ENCODE measurements around the gene WBP1.

The WBP1 gene

DNA sequence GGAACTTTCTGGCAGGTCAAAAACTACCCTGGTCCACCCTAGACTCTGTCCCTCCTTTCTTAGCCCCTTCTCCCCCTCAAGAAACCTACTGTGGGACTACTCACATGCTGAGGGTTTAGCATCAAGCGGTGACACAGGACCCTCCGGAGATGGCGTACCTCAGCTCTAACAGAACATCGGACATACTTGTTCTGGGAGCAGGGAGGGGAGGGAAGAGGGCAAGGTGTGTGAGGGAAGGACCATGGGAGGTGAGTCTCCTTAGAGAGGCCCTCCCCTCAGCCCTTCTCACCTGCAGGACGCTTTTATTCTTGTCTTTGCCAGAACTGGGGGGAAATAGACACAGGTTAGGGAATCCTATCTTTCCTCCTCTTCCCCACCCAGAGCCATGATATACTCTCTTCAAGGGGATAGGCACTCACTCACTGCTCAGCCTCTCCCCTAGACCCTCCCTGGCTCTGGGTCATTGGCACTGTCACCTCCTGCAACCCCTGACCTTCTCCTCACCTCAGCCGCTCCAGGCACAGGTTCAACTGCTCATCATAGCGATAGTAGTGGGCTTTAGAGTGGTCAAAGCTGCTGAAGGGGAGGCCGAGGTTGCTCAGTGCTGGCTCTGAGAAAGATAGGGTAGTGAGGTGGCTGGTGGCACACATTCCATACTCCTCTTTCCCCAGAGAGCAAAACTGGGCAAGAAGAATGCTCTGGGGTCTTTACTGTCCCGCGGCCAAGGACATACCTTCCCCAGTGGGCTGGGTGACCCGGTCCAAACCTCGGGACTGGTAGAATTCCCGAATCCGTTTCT lies 47.4 kb downstream of the WBP1 start:
- no peak for DNase-seq

DNA sequence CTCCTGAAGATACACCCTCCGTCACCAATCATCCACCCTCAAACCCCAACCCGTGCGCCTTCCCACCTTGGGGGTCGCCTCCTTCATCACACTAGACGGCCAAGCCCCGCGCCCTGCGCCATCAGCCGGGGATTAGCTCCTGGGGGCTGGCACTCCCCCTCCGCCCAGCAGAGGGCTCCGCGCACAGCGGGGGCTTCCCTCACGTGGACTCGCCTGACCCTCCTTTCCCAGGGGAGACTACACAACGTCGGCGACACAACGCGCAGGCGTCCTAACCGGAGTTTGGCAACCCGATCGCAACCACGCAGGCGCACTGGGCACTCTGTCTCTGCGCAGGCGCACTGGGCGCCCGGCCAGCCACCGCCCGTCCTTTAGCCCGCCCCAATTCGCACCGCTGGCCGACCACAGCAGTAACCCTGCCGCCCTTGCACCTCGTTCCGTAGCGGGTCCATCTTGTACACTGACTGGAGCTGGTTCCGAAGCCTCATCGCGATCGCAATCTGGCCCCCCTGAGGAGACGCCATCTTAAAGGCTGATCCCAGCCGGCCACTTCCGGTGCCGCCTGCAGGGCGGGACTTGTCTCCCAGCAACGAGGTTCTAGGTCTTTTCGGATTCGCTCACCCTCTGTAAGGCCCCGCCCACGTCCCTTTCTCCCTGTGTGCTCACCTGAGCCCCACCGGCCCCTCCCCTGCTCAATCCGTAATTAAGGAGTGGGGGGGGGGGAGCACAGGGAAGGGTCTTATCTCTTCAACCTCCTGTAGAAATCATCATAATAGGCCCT lies 49.1 kb downstream of the WBP1 start, which contains the start of gene PCGF1:
TSS of gene PCGF1 (minus strand) at position 551 of the 781 bp plus-strand sequence. CDS start at position 524, 27 bp downstream.
- peak; percentile 97 for DNase-seq

DNA sequence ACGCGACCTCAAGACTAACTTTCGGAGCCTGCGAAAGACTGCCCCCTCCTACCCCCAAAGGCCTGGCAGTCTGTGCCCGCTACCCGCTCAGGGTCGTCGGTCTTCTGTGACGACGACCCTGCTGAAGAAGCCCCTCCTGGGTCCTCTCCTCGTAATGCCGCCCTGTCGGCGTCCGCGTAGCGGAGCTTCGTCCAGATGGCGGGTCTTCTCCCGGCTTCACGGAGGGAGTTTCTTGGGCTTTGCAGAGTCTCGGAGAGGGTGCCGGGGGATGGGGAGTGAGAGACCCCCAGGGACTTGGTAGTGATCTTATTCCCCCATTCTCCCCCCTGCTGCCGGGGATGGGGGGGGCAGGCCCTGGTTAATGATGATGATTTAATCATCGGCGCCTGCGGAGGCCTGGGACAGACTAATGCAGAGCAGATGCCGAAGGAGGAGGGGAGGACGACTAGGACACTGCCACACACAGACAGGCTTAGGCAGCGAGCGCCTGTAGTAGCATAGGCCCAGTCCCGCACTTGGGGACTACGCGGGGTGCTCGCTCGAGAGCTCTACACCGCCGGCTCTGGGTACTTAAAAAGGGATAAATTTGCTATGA lies 49.8 kb downstream of the WBP1 start:
- no peak for DNase-seq

DNA sequence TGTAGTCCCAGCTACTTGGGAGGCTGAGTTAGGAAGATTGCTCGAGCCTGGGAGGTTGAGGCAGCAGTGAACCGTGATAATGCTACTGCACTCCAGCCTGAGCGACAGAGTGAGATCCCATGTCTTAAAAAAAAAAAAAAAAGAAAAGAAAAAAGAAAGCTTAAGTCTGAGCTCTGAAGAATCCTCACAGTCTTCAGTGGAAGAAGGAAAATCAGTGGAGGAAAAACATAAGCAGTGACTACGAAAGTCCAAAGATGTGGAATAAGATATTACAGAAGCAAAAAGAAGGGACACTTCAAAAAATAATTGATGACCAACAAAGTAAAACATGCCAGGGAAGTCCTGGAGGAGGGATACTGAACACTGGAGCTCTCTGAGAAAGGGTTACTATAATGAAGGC lies 52.0 kb downstream of the WBP1 start:
- no peak for DNase-seq

Measured in OCI-M1 (cell line).